B cell (primary cell): ENCODE results near the gene ALDH1A2. TPM values are rescaled to one million over a fixed set of nuclear protein-coding genes. Genes with fewer than 3 reads are reported as not detected.

ENCODE experiments used
- ATAC-seq: fragments of 200-7000 bp; cut with Tn5 transposase; one replicate; pipeline ENCODE4 v1.10.0; 2021; ENCODE audit warnings: low read depth, mild to moderate bottlenecking, moderate number of reproducible peaks, moderate library complexity
- CTCF ChIA-PET: fragments of 350-600 bp; sonication (Branson Sonifier 250); formaldehyde crosslinking; loops from one replicate; lab custom pipeline; 2021; ENCODE audit warnings: antibody characterized with exemption, inconsistent platforms; lab: Charles Lee
- POLR2A ChIA-PET: fragments of 350-600 bp; sonication (Branson Sonifier 250); formaldehyde crosslinking; loops from one replicate; lab custom pipeline; 2021; ENCODE audit warnings: antibody characterized with exemption; lab: Charles Lee
- DNase-seq: peaks from one replicate; pipeline ENCODE4 v3.0.0; 2013
- H2AFZ ChIP-seq: 2 replicates; pipeline ENCODE4 v1.6.1; 2012; ENCODE audit warnings: mild to moderate bottlenecking, low read depth, low read length; ENCODE audit not compliant: insufficient read depth, poor library complexity, severe bottlenecking
- H3K27ac ChIP-seq, 2 donors: 1 replicate in 1 of 2; 2 replicates in 1 of 2; pipeline ENCODE4 v1.5.1; 2012 to 2013; ENCODE audit warnings: low read length in 2 of 2, mild to moderate bottlenecking in 2 of 2, moderate library complexity in 1 of 2
- H3K27me3 ChIP-seq, 4 experiments: fragments of 200-600 bp in 1 of 4; sonication (generic) in 1 of 4; replicated peaks in 1 of 4; 1 replicate in 2 of 4; 2 replicates in 2 of 4; pipeline versions ENCODE4 v1.6.1 to v1.7.0; 2013 to 2016; ENCODE audit warnings: low read length in 3 of 4, mild to moderate bottlenecking in 2 of 4, mixed read lengths in 1 of 4, moderate library complexity in 1 of 4; ENCODE audit not compliant: insufficient read depth in 4 of 4, control insufficient read depth in 3 of 4; ENCODE audit errors: control extremely low read depth in 1 of 4
- H3K36me3 ChIP-seq, 2 experiments: replicated peaks in 1 of 2; 1 replicate in 1 of 2; 2 replicates in 1 of 2; pipeline versions ENCODE4 v1.6.1 to v1.7.1; 2013; ENCODE audit warnings: low read length in 1 of 2; ENCODE audit not compliant: insufficient read depth in 2 of 2, control insufficient read depth in 1 of 2; ENCODE audit errors: control extremely low read depth in 1 of 2, extremely low read depth in 1 of 2
- H3K4me1 ChIP-seq, 2 donors: fragments of 200-600 bp in 1 of 2; sonication (generic) in 1 of 2; 1 replicate in 1 of 2; 2 replicates in 1 of 2; pipeline versions ENCODE4 v1.5.1 to v1.6.1; 2013 to 2017; ENCODE audit warnings: low read length in 2 of 2; ENCODE audit not compliant: control insufficient read depth in 2 of 2, insufficient read depth in 2 of 2
- H3K4me2 ChIP-seq: replicated peaks from 2 replicates; pipeline ENCODE3; 2012; ENCODE audit warnings: mild to moderate bottlenecking, low read depth, low read length; ENCODE audit not compliant: poor library complexity, severe bottlenecking
- H3K4me3 ChIP-seq, 5 experiments: fragments of 200-600 bp in 1 of 5; sonication (generic) in 1 of 5; 1 replicate in 3 of 5; 2 replicates in 2 of 5; pipeline versions ENCODE4 v1.5.1 to v1.7.0; 2011 to 2016; ENCODE audit warnings: low read length in 4 of 5, mild to moderate bottlenecking in 4 of 5, low read depth in 2 of 5, control low read depth in 1 of 5, moderate library complexity in 1 of 5; ENCODE audit not compliant: insufficient read depth in 1 of 5; ENCODE audit errors: control extremely low read depth in 1 of 5, extremely low read depth in 1 of 5
- H3K79me2 ChIP-seq: fragments of 200-600 bp; sonication (generic); one replicate; pipeline ENCODE4 v1.6.0; 2016; ENCODE audit warnings: low read length; ENCODE audit not compliant: control insufficient read depth, insufficient read depth
- H3K9ac ChIP-seq: fragments of 200-600 bp; sonication (generic); 2 replicates; pipeline ENCODE4 v1.6.1; 2017; ENCODE audit warnings: mild to moderate bottlenecking, low read length, moderate library complexity
- H3K9me3 ChIP-seq, 3 donors: one replicate each; pipeline versions ENCODE4 v1.6.1 to v1.7.1; 2013; ENCODE audit warnings: low read length in 2 of 3; ENCODE audit not compliant: control insufficient read depth in 2 of 3, insufficient read depth in 1 of 3; ENCODE audit errors: control extremely low read depth in 1 of 3
- H4K20me1 ChIP-seq: 2 replicates; pipeline ENCODE4 v1.6.0; 2012; ENCODE audit warnings: mild to moderate bottlenecking, low read length; ENCODE audit not compliant: insufficient read depth, control insufficient read depth, poor library complexity, severe bottlenecking
- H3K27ac Mint-ChIP-seq: one replicate; pipeline ENCODE4 v1.8.0; 2021; ENCODE audit warnings: mixed read lengths
- H3K27me3 Mint-ChIP-seq: one replicate; pipeline ENCODE4 v1.8.0; 2021; ENCODE audit warnings: mixed read lengths
- H3K4me1 Mint-ChIP-seq: one replicate; pipeline ENCODE4 v1.8.0; 2021; ENCODE audit warnings: mixed read lengths
- H3K4me3 Mint-ChIP-seq: one replicate; pipeline ENCODE4 v1.8.0; 2021; ENCODE audit warnings: mixed read lengths
- H3K9me3 Mint-ChIP-seq: one replicate; pipeline ENCODE4 v1.8.0; 2022; ENCODE audit warnings: mixed read lengths; ENCODE audit not compliant: insufficient read depth
- CTCF ChIP-seq: fragments of 200-600 bp; IDR thresholded peaks from one replicate; pipeline ENCODE4 v1.8.0; 2022; ENCODE audit warnings: antibody characterized with exemption, mild to moderate bottlenecking
- EZH2 ChIP-seq: IDR thresholded peaks from 2 replicates; pipeline ENCODE4 v1.6.1; 2012; ENCODE audit warnings: borderline replicate concordance, low read depth, mild to moderate bottlenecking, moderate library complexity, low read length; ENCODE audit not compliant: insufficient read depth, poor library complexity, severe bottlenecking
- WGBS: methylation state at CpG from one replicate; pipeline ENCODE4 v1.1.5; 2013; ENCODE audit warnings: missing lambda C conversion rate; ENCODE audit not compliant: insufficient coverage; 5-methylcytosine and 5-hydroxymethylcytosine counted together
- intact Hi-C: fragments of 100-400 bp; cut with micrococcal nuclease; formaldehyde crosslinking; loops from one replicate; pipeline ENCODE4 v1.10.0; 2022
- polyA plus RNA-seq: library from polyadenylated mRNA; depleted of rRNA; stranded (reverse); fragments of >200 nt; gene quantifications from 2 replicates; pipeline ENCODE4 v1.2.3, GENCODE V29; 2012
- total RNA-seq, 2 donors: library from RNA; stranded (reverse); fragments of 120-200 nt in 1 of 2; gene quantifications; 1 replicate in 1 of 2; 2 replicates in 1 of 2; pipeline versions ENCODE4 v1.2.3 to v1.2.4, GENCODE V29; 2013 to 2022

The ALDH1A2 gene
- total and polyA plus RNA-seq, 2 donors (not counting 1 experiment from before 2014, with no cell fraction given) = not detected

- no peak for DNase-seq
- Histone ChIP-seq H3K9ac (no peak overlapping the region), H3K4me2 (no peak overlapping the region), H2AFZ (no peak overlapping the region), H3K36me3 (no peaks in the 10 kb centered on the region), H3K4me3 (no peak overlapping the region), H4K20me1 (no peaks in the 10 kb centered on the region), H3K79me2 (no peaks in the 10 kb centered on the region), H3K27me3 (peaks cover 0 to 10% (median 0%) of the 10 kb centered on the region in 4 experiments), H3K4me1 (no peaks in the 10 kb centered on the region), H3K9me3 (no peaks in the 10 kb centered on the region), H3K27ac (no peak overlapping the region)
- no peak for ATAC-seq
- 87% methylated on average over 5 of the region's 8 CpGs for WGBS
- Mint-ChIP-seq H3K4me1 (no peaks in the 10 kb centered on the region), H3K27me3 (peaks cover 33% of the 10 kb centered on the region), H3K4me3 (no peak overlapping the region), H3K9me3 (no peaks in the 10 kb centered on the region), H3K27ac (no peak overlapping the region)
- TF ChIP-seq CTCF = no peak
- no peak for TF ChIP-seq EZH2
- intact Hi-C loops = no loop called here
- CTCF ChIA-PET = interaction anchor here (1.2 kb wide), 1 partner anchor 14 kb away, joined by 3 read pairs; no protein-coding TSS in a partner anchor
- POLR2A ChIA-PET = no interaction called here
Measured at GRCh38 chr15:58080398-58080797, 14.9 kb upstream of the ALDH1A2 start.

- Histone ChIP-seq H3K79me2 (no peaks in the 10 kb centered on the region), H3K4me3 (no peak overlapping the region), H3K9me3 (no peaks in the 10 kb centered on the region), H3K27ac (no peak overlapping the region), H3K36me3 (no peaks in the 10 kb centered on the region), H3K9ac (no peak overlapping the region), H2AFZ (no peak overlapping the region), H3K4me2 (no peak overlapping the region), H3K27me3 (peaks cover 0 to 8% (median 3%) of the 10 kb centered on the region in 4 experiments), H3K4me1 (no peaks in the 10 kb centered on the region), H4K20me1 (no peaks in the 10 kb centered on the region)
- no peaks in the 10 kb centered on the region for H3K4me1 Mint-ChIP-seq
- H3K27me3 Mint-ChIP-seq = peaks cover 39% of the 10 kb centered on the region
- ATAC-seq (no peak), DNase-seq (no peak)
- no peak overlapping the region for H3K27ac Mint-ChIP-seq
- POLR2A ChIA-PET = no interaction called here
- CTCF ChIA-PET = no interaction called here
- H3K4me3 Mint-ChIP-seq = no peak overlapping the region
- TF ChIP-seq EZH2 = no peak
- TF ChIP-seq CTCF = no peak
- intact Hi-C loops = no loop called here
- no peaks in the 10 kb centered on the region for H3K9me3 Mint-ChIP-seq
Measured at GRCh38 chr15:58078591-58078990, 13.1 kb upstream of the ALDH1A2 start.
